Panc1 (cell line): ENCODE results near the gene INPP5B. TPM values are rescaled to one million over a fixed set of nuclear protein-coding genes. Genes with fewer than 3 reads are reported as not detected.
A peak's percentile ranks its signal among the peaks of the same experiment; 100 is the strongest.

ENCODE experiments used
- ATAC-seq: fragments of 200-7000 bp; cut with Tn5 transposase; 2 replicates; pipeline ENCODE4 v1.9.1; 2020; ENCODE audit warnings: mild to moderate bottlenecking, moderate library complexity
- BruUV-seq: library from RNA; stranded (reverse); fragments of 400-500 nt; replicated peaks from 2 replicates; lab custom pipeline; 2021; lab: Mats Ljungman, UMichigan
- CTCF ChIA-PET: fragments of 300-600 bp; sonication (Branson Sonifier 250); formaldehyde crosslinking; loops from one replicate; lab custom pipeline; 2022; ENCODE audit warnings: antibody characterized with exemption; lab: Charles Lee
- POLR2A ChIA-PET: fragments of 300-600 bp; sonication (Branson Sonifier 250); formaldehyde crosslinking; loops from one replicate; lab custom pipeline; 2022; ENCODE audit warnings: antibody characterized with exemption; lab: Charles Lee
- DNase-seq: peaks from one replicate; pipeline ENCODE4 v3.0.0-alpha.2; 2010; ENCODE audit warnings: low read depth, low spot score
- H3K27ac ChIP-seq: 2 replicates; pipeline ENCODE4 v1.5.1; 2011; ENCODE audit warnings: mild to moderate bottlenecking, low read length, inconsistent platforms
- H3K27me3 ChIP-seq: fragments of 200-500 bp; sonication (Bioruptor generic); 2 replicates; pipeline ENCODE4 v1.6.0; 2014; ENCODE audit warnings: low read length, inconsistent platforms; ENCODE audit not compliant: control insufficient read depth, insufficient read depth
- H3K36me3 ChIP-seq: fragments of 200-500 bp; sonication (Bioruptor generic); 2 replicates; pipeline ENCODE4 v1.5.1; 2014; ENCODE audit warnings: inconsistent platforms, mild to moderate bottlenecking, low read length, moderate library complexity; ENCODE audit not compliant: control insufficient read depth, insufficient read depth
- H3K4me1 ChIP-seq: 2 replicates; pipeline ENCODE4 v1.5.1; 2011; ENCODE audit warnings: inconsistent platforms, mild to moderate bottlenecking, low read length, moderate library complexity; ENCODE audit not compliant: control insufficient read depth, insufficient read depth
- H3K4me3 ChIP-seq, 2 experiments: 2 replicates each; pipeline ENCODE4 v1.5.1; 2011 to 2012; ENCODE audit warnings: low read depth in 2 of 2, low read length in 2 of 2, mild to moderate bottlenecking in 2 of 2, inconsistent platforms in 1 of 2, moderate library complexity in 1 of 2
- H3K9me3 ChIP-seq: fragments of 200-500 bp; sonication (Bioruptor generic); 2 replicates; pipeline ENCODE4 v1.5.1; 2014; ENCODE audit warnings: low read depth, mild to moderate bottlenecking, inconsistent platforms, low read length, moderate library complexity; ENCODE audit not compliant: control insufficient read depth, insufficient read depth
- CTCF ChIP-seq: fragments of 450-650 bp; IDR thresholded peaks from 2 replicates; pipeline ENCODE4 v1.5.1; 2017; ENCODE audit warnings: mild to moderate bottlenecking
- POLR2AphosphoS5 ChIP-seq: IDR thresholded peaks from 2 replicates; pipeline ENCODE4 v1.6.1; 2012; ENCODE audit warnings: mild to moderate bottlenecking, low read depth, low read length, moderate library complexity
- REST ChIP-seq, 2 experiments: IDR thresholded peaks; 2 replicates each; pipeline ENCODE4 v1.6.1; 2011 to 2012; ENCODE audit warnings: low read depth in 2 of 2, control low read depth in 1 of 2, low read length in 1 of 2, mild to moderate bottlenecking in 1 of 2, moderate library complexity in 1 of 2; ENCODE audit not compliant: insufficient read depth in 1 of 2
- SIN3A ChIP-seq: IDR thresholded peaks from 2 replicates; pipeline ENCODE4 v1.6.1; 2012; ENCODE audit warnings: low read depth, mild to moderate bottlenecking, low read length, moderate library complexity, borderline replicate concordance; ENCODE audit not compliant: insufficient read depth
- TCF7L2 ChIP-seq: IDR thresholded peaks from 2 replicates; pipeline ENCODE4 v1.6.1; 2011; ENCODE audit warnings: mild to moderate bottlenecking, low read depth, low read length, inconsistent platforms
- in situ Hi-C: cut with HindIII; loops from 2 replicates; pipeline ENCODE4 v1.10.0; 2016; ENCODE audit warnings: low sequenced_read_pairs, low pct_unique_long_range_greater_than_20kb
- intact Hi-C: fragments of 100-400 bp; cut with micrococcal nuclease; formaldehyde crosslinking; loops from one replicate; pipeline ENCODE4 v1.10.0; 2022; ENCODE audit not compliant: unreplicated experiment
- total RNA-seq: library from RNA; stranded (reverse); gene quantifications from one replicate; pipeline ENCODE4 v1.2.1, GENCODE V29; 2021; ENCODE audit not compliant: unreplicated experiment

INPP5B gene
- total RNA-seq, 1 experiment from 2014 or later, result 17.7 TPM

- Histone ChIP-seq H3K36me3 (no peaks in the 10 kb centered on the region), H3K4me1 (no peaks in the 10 kb centered on the region), H3K27ac (no peak overlapping the region), H3K4me3 (no peak overlapping the region), H3K27me3 (no peaks in the 10 kb centered on the region), H3K9me3 (no peaks in the 10 kb centered on the region)
- TF ChIP-seq REST (IDR thresholded peaks at IDR 0.05; ENCODE audit: insufficient read depth in 1 of 2, low read depth in 2 of 2, low read length in 1 of 2) (no peak), TCF7L2 (no peak), CTCF (no peak), POLR2AphosphoS5 (no peak), SIN3A (no peak)
- in situ Hi-C loops (no loop called here), intact Hi-C loops (no loop called here)
- ChIA-PET CTCF (no interaction called here), POLR2A (no interaction called here)
- BruUV-seq, result no TSS peak
- peak; percentile 96 for ATAC-seq
- no peak for DNase-seq
Observed at GRCh38 chr1:37919277-37919676, 27.6 kb downstream of the INPP5B start.

GRCh38 chr1:37915476-37916093 lies 31.3 kb downstream of the INPP5B start:
- CTCF ChIA-PET, result no interaction called here
- H3K27me3 ChIP-seq, result no peaks in the 10 kb centered on the region
- H3K27ac ChIP-seq, result no peak overlapping the region
- DNase-seq (no peak), ATAC-seq (no peak)
- POLR2A ChIA-PET, result no interaction called here
- H3K9me3 ChIP-seq, result no peaks in the 10 kb centered on the region
- no peaks in the 10 kb centered on the region for H3K36me3 ChIP-seq
- H3K4me3 ChIP-seq, result no peak overlapping the region
- H3K4me1 ChIP-seq, result no peaks in the 10 kb centered on the region
- intact Hi-C loops, result no loop called here
- in situ Hi-C loops, result no loop called here
- no TSS peak for BruUV-seq
- no peak for TF ChIP-seq REST (IDR thresholded peaks at IDR 0.05; ENCODE audit: insufficient read depth in 1 of 2, low read depth in 2 of 2, low read length in 1 of 2)
- TF ChIP-seq POLR2AphosphoS5, result no peak
- no peak for TF ChIP-seq CTCF
- TF ChIP-seq TCF7L2, result no peak
- no peak for TF ChIP-seq SIN3A
